Small intestine (tissue), 7 donors: ENCODE data around the gene ACTL6A. TPM values are rescaled to one million over a fixed set of nuclear protein-coding genes. Genes with fewer than 3 reads are reported as not detected.
A peak's percentile ranks its signal among the peaks of the same experiment; 100 is the strongest.

Experiments
- DNase-seq, 2 donors: peaks; one replicate each; pipeline versions ENCODE4 v3.0.0 to v3.0.0-alpha.2; 2013
- FAIRE-seq: peaks from 2 replicates; lab custom pipeline; 2012; peaks lifted over from hg19 to GRCh38; lab: Jason Lieb, UNC
- H3K27ac ChIP-seq, 3 donors: one replicate each; pipeline ENCODE4 v1.5.1; 2013; ENCODE audit warnings: low read length in 2 of 3, mild to moderate bottlenecking in 2 of 3, control low read depth in 1 of 3, inconsistent platforms in 1 of 3, low read depth in 1 of 3, moderate library complexity in 1 of 3
- H3K27me3 ChIP-seq, 3 donors: one replicate each; pipeline ENCODE4 v1.6.1; 2013; ENCODE audit warnings: low read length in 3 of 3, inconsistent platforms in 1 of 3; ENCODE audit not compliant: control insufficient read depth in 3 of 3, insufficient read depth in 3 of 3
- H3K36me3 ChIP-seq, 3 donors: one replicate each; pipeline ENCODE4 v1.6.1; 2013; ENCODE audit warnings: low read length in 3 of 3, inconsistent platforms in 1 of 3, low read depth in 1 of 3, mild to moderate bottlenecking in 1 of 3, moderate library complexity in 1 of 3; ENCODE audit not compliant: control insufficient read depth in 3 of 3, insufficient read depth in 2 of 3
- H3K4me1 ChIP-seq, 3 donors: one replicate each; pipeline ENCODE4 v1.6.1; 2013; ENCODE audit warnings: low read length in 2 of 3, inconsistent platforms in 1 of 3, low read depth in 1 of 3, mild to moderate bottlenecking in 1 of 3, moderate library complexity in 1 of 3; ENCODE audit not compliant: control insufficient read depth in 3 of 3, insufficient read depth in 2 of 3
- H3K4me3 ChIP-seq, 3 donors: one replicate each; pipeline ENCODE4 v1.5.1; 2013; ENCODE audit warnings: low read length in 3 of 3, control low read depth in 1 of 3, inconsistent platforms in 1 of 3, low read depth in 1 of 3, mild to moderate bottlenecking in 1 of 3, moderate library complexity in 1 of 3
- H3K9me3 ChIP-seq, 2 donors: one replicate each; pipeline ENCODE4 v1.6.1; 2013; ENCODE audit warnings: low read depth in 1 of 2, low read length in 1 of 2; ENCODE audit not compliant: control insufficient read depth in 2 of 2, insufficient read depth in 1 of 2
- WGBS, 3 donors: extraction: QIAGEN DNeasy Blood & Tissue Kit; methylation state at CpG; one replicate each; pipeline ENCODE4 v1.1.7; 2013; 5-methylcytosine and 5-hydroxymethylcytosine counted together
- polyA plus RNA-seq, 4 donors: library from polyadenylated mRNA; stranded (reverse) in 3 of 4; unstranded in 1 of 4; fragments of 200-250 nt in 3 of 4; fragments of 120-200 nt in 1 of 4; gene quantifications; one replicate each; pipeline versions ENCODE4 v1.2.1 to v1.2.3, GENCODE V29; 2013
- donor health status: healthy with polysubstance abuse.
- donor health status: control.
- donor health status: control.
- donor health status: Bipolar disorder and iron deficiency.
- donor health status: healthy.

Gene ACTL6A
- polyA plus RNA-seq, 4 donors, result 31.3 to 60.1 (median 38.3) TPM

GRCh38 chr3:179599531-179599930, 36.8 kb downstream of the ACTL6A start:
- H3K4me3 ChIP-seq, result no peak overlapping the region
- no peaks in the 10 kb centered on the region for H3K27me3 ChIP-seq
- no peak for FAIRE-seq
- H3K36me3 ChIP-seq, result peaks cover 3 to 39% (median 10%) of the 10 kb centered on the region in 3 donors
- no peaks in the 10 kb centered on the region for H3K9me3 ChIP-seq
- H3K4me1 ChIP-seq, result no peaks in the 10 kb centered on the region
- no peak overlapping the region for H3K27ac ChIP-seq
- no peak for DNase-seq
- 84 to 87% (median 84%) methylated on average over 4 of the region's 4 CpGs for WGBS, 3 donors

- 65 to 83% (median 78%) methylated on average over 4 of the region's 4 CpGs for WGBS, 3 donors
- H3K9me3 ChIP-seq, result no peaks in the 10 kb centered on the region
- H3K4me3 ChIP-seq, result no peak overlapping the region
- no peaks in the 10 kb centered on the region for H3K27me3 ChIP-seq
- FAIRE-seq, result no peak
- no peak for DNase-seq
- no peak overlapping the region for H3K27ac ChIP-seq
- peaks cover 0 to 3% (median 2%) of the 10 kb centered on the region in 3 donors for H3K4me1 ChIP-seq
- peaks cover 0 to 34% (median 9%) of the 10 kb centered on the region in 3 donors for H3K36me3 ChIP-seq
Measured at GRCh38 chr3:179603321-179603720, 40.6 kb downstream of the ACTL6A start.

- peak in 1 of 2 donors; percentile 1 for DNase-seq
- Histone ChIP-seq H3K27me3 (no peaks in the 10 kb centered on the region), H3K9me3 (no peaks in the 10 kb centered on the region), H3K27ac (peak overlapping the region; percentile 56 to 98 (median 73)), H3K36me3 (peaks cover 0 to 30% (median 5%) of the 10 kb centered on the region in 3 donors), H3K4me3 (peak overlapping the region; percentile 55 to 72 (median 60)), H3K4me1 (peaks cover 0 to 3% (median 2%) of the 10 kb centered on the region in 3 donors)
- no peak for FAIRE-seq
- 0 to 1% (median 1%) methylated on average over 3 of the region's 3 CpGs for WGBS, 3 donors
Measured at GRCh38 chr3:179603831-179604230, 41.1 kb downstream of the ACTL6A start.

- no peaks in the 10 kb centered on the region for H3K27me3 ChIP-seq
- peak within 1 kb of the TSS; percentile 73 to 98 (median 86) for H3K27ac ChIP-seq
- H3K4me1 ChIP-seq, result peaks cover 0 to 3% (median 2%) of the 10 kb centered on the region in 3 donors
- H3K9me3 ChIP-seq, result no peaks in the 10 kb centered on the region
- peak within 1 kb of the TSS; percentile 55 to 72 (median 60) for H3K4me3 ChIP-seq
- DNase-seq, result peak; percentile 97 to 98
- H3K36me3 ChIP-seq, result peaks cover 0 to 28% (median 3%) of the 10 kb centered on the region in 3 donors
- no peak for FAIRE-seq
- 0% methylated on average over 44 to 45 of the region's 45 CpGs for WGBS, 3 donors
Measured at GRCh38 chr3:179604321-179605078, 41.8 kb downstream of the ACTL6A start, which contains the start of the genes MRPL47 and NDUFB5. TSS of gene MRPL47 (minus strand) at chr3:179604638. CDS start at chr3:179604624, 14 bp downstream. TSS of gene NDUFB5 (plus strand) at chr3:179604794. CDS start at chr3:179604816, 22 bp downstream.

GRCh38 chr3:179606534-179607085, 43.9 kb downstream of the ACTL6A start:
- no peak overlapping the region for H3K4me3 ChIP-seq
- no peak for DNase-seq
- FAIRE-seq, result no peak
- peaks cover 0 to 3% (median 2%) of the 10 kb centered on the region in 3 donors for H3K4me1 ChIP-seq
- H3K27ac ChIP-seq, result no peak overlapping the region
- H3K36me3 ChIP-seq, result peaks cover 0 to 17% (median 1%) of the 10 kb centered on the region in 3 donors
- no peaks in the 10 kb centered on the region for H3K27me3 ChIP-seq
- no peaks in the 10 kb centered on the region for H3K9me3 ChIP-seq
- WGBS, 3 donors, result 89 to 93% (median 90%) methylated on average over 4 of the region's 4 CpGs

- peaks cover 0 to 3% (median 2%) of the 10 kb centered on the region in 3 donors for H3K4me1 ChIP-seq
- H3K27ac ChIP-seq, result peak overlapping the region in 1 of 3 donors; percentile 32
- H3K36me3 ChIP-seq, result peaks cover 0 to 16% (median 1%) of the 10 kb centered on the region in 3 donors
- no peaks in the 10 kb centered on the region for H3K27me3 ChIP-seq
- 49 to 73% (median 58%) methylated on average over 6 of the region's 6 CpGs for WGBS, 3 donors
- H3K9me3 ChIP-seq, result no peaks in the 10 kb centered on the region
- peak in 1 of 2 donors; percentile 7 for DNase-seq
- H3K4me3 ChIP-seq, result no peak overlapping the region
- FAIRE-seq, result no peak
Measured at GRCh38 chr3:179608931-179609720, 46.4 kb downstream of the ACTL6A start.

GRCh38 chr3:179610066-179610465, 47.3 kb downstream of the ACTL6A start:
- FAIRE-seq, result no peak
- Histone ChIP-seq H3K4me1 (peaks cover 0 to 3% (median 2%) of the 10 kb centered on the region in 3 donors), H3K27me3 (no peaks in the 10 kb centered on the region), H3K27ac (no peak overlapping the region), H3K4me3 (no peak overlapping the region), H3K9me3 (no peaks in the 10 kb centered on the region), H3K36me3 (peaks cover 0 to 16% (median 1%) of the 10 kb centered on the region in 3 donors)
- no peak for DNase-seq
- WGBS, 3 donors, result 96 to 99% (median 97%) methylated on average over 4 of the region's 4 CpGs

- Histone ChIP-seq H3K27me3 (no peaks in the 10 kb centered on the region), H3K27ac (no peak overlapping the region), H3K4me1 (no peaks in the 10 kb centered on the region), H3K9me3 (no peaks in the 10 kb centered on the region), H3K4me3 (no peak overlapping the region), H3K36me3 (peaks cover 3 to 19% (median 9%) of the 10 kb centered on the region in 3 donors)
- WGBS, 3 donors, result 62 to 70% (median 69%) methylated on average over 2 of the region's 2 CpGs
- DNase-seq (no peak), FAIRE-seq (no peak)
Measured at GRCh38 chr3:179613807-179614206, 51.1 kb downstream of the ACTL6A start.
